Spleen (tissue), 11 donors: ENCODE data around the gene MXD4. TPM values are rescaled to one million over a fixed set of nuclear protein-coding genes. Genes with fewer than 3 reads are reported as not detected.

Experiments used
- DNase-seq: peaks from one replicate; pipeline ENCODE4 v3.0.0-alpha.2; 2020
- H3K27ac ChIP-seq, 8 donors: fragments of 200-600 bp; sonication (generic) in 7 of 8; 1 replicate in 4 of 8; 2 replicates in 4 of 8; pipeline versions ENCODE4 v1.5.0 to v1.8.0; 2016 to 2021; ENCODE audit warnings: inconsistent platforms in 4 of 8, mild to moderate bottlenecking in 4 of 8, moderate library complexity in 1 of 8
- H3K27me3 ChIP-seq, 7 donors: fragments of 200-600 bp; sonication (generic) in 6 of 7; replicated peaks in 1 of 7; 1 replicate in 4 of 7; 2 replicates in 3 of 7; pipeline versions ENCODE4 v1.5.0 to v1.8.0; 2016 to 2021; ENCODE audit warnings: inconsistent platforms in 3 of 7, mild to moderate bottlenecking in 1 of 7
- H3K36me3 ChIP-seq, 6 donors: fragments of 200-600 bp; sonication (generic) in 5 of 6; 1 replicate in 4 of 6; 2 replicates in 2 of 6; pipeline versions ENCODE4 v1.5.0 to v1.8.0; 2016 to 2021; ENCODE audit warnings: inconsistent platforms in 2 of 6
- H3K4me1 ChIP-seq, 6 donors: fragments of 200-600 bp; sonication (generic) in 5 of 6; 1 replicate in 3 of 6; 2 replicates in 3 of 6; pipeline versions ENCODE4 v1.5.0 to v1.8.0; 2016 to 2021; ENCODE audit warnings: inconsistent platforms in 3 of 6
- H3K4me3 ChIP-seq, 8 donors: fragments of 200-600 bp; sonication (generic) in 7 of 8; 1 replicate in 4 of 8; 2 replicates in 4 of 8; pipeline versions ENCODE4 v1.5.0 to v1.8.0; 2016 to 2021; ENCODE audit warnings: inconsistent platforms in 4 of 8, mild to moderate bottlenecking in 4 of 8, moderate library complexity in 2 of 8
- H3K9me3 ChIP-seq, 8 donors: fragments of 200-600 bp; sonication (generic) in 7 of 8; 1 replicate in 4 of 8; 2 replicates in 4 of 8; pipeline versions ENCODE4 v1.5.0 to v1.8.0; 2016 to 2021; ENCODE audit warnings: inconsistent platforms in 4 of 8
- CTCF ChIP-seq, 11 experiments: fragments of 200-600 bp in 7 of 11; fragments of 450-650 bp in 4 of 11; sonication (generic) in 4 of 11; IDR thresholded peaks in 8 of 11; conservative IDR thresholded peaks in 3 of 11; 1 replicate in 7 of 11; 2 replicates in 4 of 11; pipeline versions ENCODE4 v1.4.0 to v1.8.0; 2016 to 2021; ENCODE audit warnings: antibody characterized with exemption in 11 of 11, inconsistent platforms in 4 of 11, mild to moderate bottlenecking in 1 of 11
- POLR2A ChIP-seq, 3 donors: fragments of 450-650 bp; IDR thresholded peaks; one replicate each; pipeline ENCODE4 v1.5.1; 2017; ENCODE audit warnings: antibody characterized with exemption in 3 of 3, mild to moderate bottlenecking in 1 of 3
- POLR2AphosphoS5 ChIP-seq, 3 donors: sonication (generic); formaldehyde crosslinking; IDR thresholded peaks; one replicate each; pipeline ENCODE4 v1.5.1; 2017; ENCODE audit warnings: antibody characterized with exemption in 3 of 3
- WGBS, 5 donors: extraction: QIAGEN DNeasy Blood & Tissue Kit in 3 of 5; methylation state at CpG; one replicate each; pipeline versions ENCODE4 v1.1.5 to v1.1.7; 2013 to 2018; 5-methylcytosine and 5-hydroxymethylcytosine counted together
- intact Hi-C: fragments of 100-400 bp; cut with DNase I; formaldehyde crosslinking; loops from one replicate; pipeline ENCODE4 v1.15.0; 2023; ENCODE audit warnings: low total_unique reads
- polyA plus RNA-seq, 3 donors: library from polyadenylated mRNA; stranded (reverse); fragments of 200-250 nt; gene quantifications; one replicate each; pipeline ENCODE4 v1.2.1, GENCODE V29; 2013
- total RNA-seq, 7 donors: library from RNA; depleted of rRNA in 3 of 7; stranded (reverse); fragments of >200 nt in 3 of 7; fragmentation: NEBNext Ultra II Directional in 4 of 7; extraction: Animal tissue kit (Norgen Biotek cat#: 25700) in 4 of 7; gene quantifications; one replicate each; pipeline versions ENCODE4 v1.1.0 to v1.2.1, GENCODE V29; 2016 to 2021
- donor health status: healthy with polysubstance abuse.
- donor health status: DM: no; HTN: no; CAD: no; lungs with moderate emphysema.
- donor health status: DM: no; HTN: no; CAD: no.
- donor health status: Bipolar disorder and iron deficiency.
- donor health status: healthy.
- donor health status: DM: no; HTN: no; CAD: no.
- donor health status: DM: yes; HTN: yes; CAD: no.

The MXD4 gene
- total and polyA plus RNA-seq, 10 donors: 36.0 to 128 (median 106) TPM

GRCh38 chr4:2263926-2264321 is 2.0 kb upstream of the MXD4 start:
- no peaks in the 10 kb centered on the region for H3K27me3 ChIP-seq
- no peak overlapping the region for H3K4me3 ChIP-seq
- peaks cover 0 to 14% (median 6%) of the 10 kb centered on the region in 6 donors for H3K36me3 ChIP-seq
- peaks cover 26 to 64% (median 46%) of the 10 kb centered on the region in 6 donors for H3K4me1 ChIP-seq
- DNase-seq: peak; percentile 77
- intact Hi-C loops: loop anchor here (10.0 kb wide), 1 partner anchor 151 kb away; the partner anchor contains the start of genes CFAP99 and ZFYVE28
- no peak for TF ChIP-seq CTCF (IDR thresholded peaks at IDR 0.05 in 8 of 11, conservative IDR thresholded peaks at IDR 0.05 in 3 of 11)
- WGBS, 5 donors: 71 to 92% (median 82%) methylated on average over 4 to 6 of the region's 6 CpGs
- H3K9me3 ChIP-seq: no peaks in the 10 kb centered on the region
- H3K27ac ChIP-seq: peak overlapping the region in 3 of 8 donors; percentile 97 to 99 (median 98)

- 44 to 62% (median 51%) methylated on average over 13 of the region's 13 CpGs for WGBS, 5 donors
- no peaks in the 10 kb centered on the region for H3K27me3 ChIP-seq
- H3K4me1 ChIP-seq: peaks cover 32 to 74% (median 56%) of the 10 kb centered on the region in 6 donors
- intact Hi-C loops: loop anchor here (10.0 kb wide), 1 partner anchor 152 kb away; the partner anchor contains the start of genes CFAP99 and ZFYVE28
- DNase-seq: no peak
- H3K36me3 ChIP-seq: peaks cover 0 to 24% (median 10%) of the 10 kb centered on the region in 6 donors
- peak overlapping the region; percentile 44 to 99 (median 94) for H3K4me3 ChIP-seq
- H3K9me3 ChIP-seq: no peaks in the 10 kb centered on the region
- peak overlapping the region; percentile 91 to 100 (median 98) for H3K27ac ChIP-seq
- TF ChIP-seq CTCF (IDR thresholded peaks at IDR 0.05 in 8 of 11, conservative IDR thresholded peaks at IDR 0.05 in 3 of 11) (no peak), POLR2A (IDR thresholded peaks at IDR 0.05) (no peak), POLR2AphosphoS5 (IDR thresholded peaks at IDR 0.05) (no peak)
These were observed 988 bp upstream of the MXD4 start for GRCh38 chr4:2262944-2263250.

GRCh38 chr4:2262145-2262943 is 435 bp upstream of the MXD4 start:
- Histone ChIP-seq H3K4me1 (peaks cover 37 to 80% (median 62%) of the 10 kb centered on the region in 6 donors), H3K9me3 (no peaks in the 10 kb centered on the region), H3K4me3 (peak overlapping the region; percentile 56 to 99 (median 97)), H3K27ac (peak overlapping the region; percentile 91 to 100 (median 98)), H3K36me3 (peaks cover 0 to 30% (median 13%) of the 10 kb centered on the region in 6 donors), H3K27me3 (no peaks in the 10 kb centered on the region)
- TF ChIP-seq POLR2AphosphoS5 (IDR thresholded peaks at IDR 0.05) (peak; percentile 98 to 100 (median 99)), CTCF (IDR thresholded peaks at IDR 0.05 in 8 of 11, conservative IDR thresholded peaks at IDR 0.05 in 3 of 11) (peak in 2 of 11 experiments; percentile 11 to 17), POLR2A (IDR thresholded peaks at IDR 0.05) (peak in 2 of 3 donors; percentile 96 to 99)
- intact Hi-C loops: loop anchor here (10.0 kb wide), 1 partner anchor 152 kb away; the partner anchor contains the start of genes CFAP99 and ZFYVE28
- peak; percentile 100 for DNase-seq
- WGBS, 5 donors: 0 to 1% (median 1%) methylated on average over 22 to 98 of the region's 98 CpGs
